Right kidney (tissue), 1 donor: ENCODE results near the gene AARS2.

Source experiments
- DNase-seq: peaks from one replicate; pipeline ENCODE4 v3.0.0-alpha.2; 2016

AARS2 gene

GRCh38 chr6:44275749-44276648 is 37.1 kb downstream of the AARS2 start:
- DNase-seq = peak; percentile 64

- DNase-seq = no peak
These were observed 37.8 kb downstream of the AARS2 start for GRCh38 chr6:44275271-44275748.

GRCh38 chr6:44273617-44274016 is 39.5 kb downstream of the AARS2 start:
- no peak for DNase-seq

- no peak for DNase-seq
These were observed 40.1 kb downstream of the AARS2 start for GRCh38 chr6:44272999-44273566.

- DNase-seq = no peak
These were observed 40.6 kb downstream of the AARS2 start for GRCh38 chr6:44272529-44272928.

GRCh38 chr6:44271914-44272313 is 41.2 kb downstream of the AARS2 start:
- DNase-seq = no peak

- DNase-seq = no peak
These were observed 41.8 kb downstream of the AARS2 start for GRCh38 chr6:44271406-44271723.

- DNase-seq = no peak
These were observed 42.4 kb downstream of the AARS2 start for GRCh38 chr6:44270526-44271405.

GRCh38 chr6:44269921-44270525 is 43.1 kb downstream of the AARS2 start, which contains the start of gene TMEM151B:
Gene TMEM151B (plus strand): TSS chr6:44270450. CDS start chr6:44270743, 293 bp downstream.
- no peak for DNase-seq

- DNase-seq = no peak
These were observed 43.8 kb downstream of the AARS2 start for GRCh38 chr6:44269178-44269920.

- DNase-seq = peak; percentile 59
These were observed 45.0 kb downstream of the AARS2 start for GRCh38 chr6:44268095-44268628.

GRCh38 chr6:44267252-44267651 is 45.9 kb downstream of the AARS2 start:
- no peak for DNase-seq

- DNase-seq = no peak
These were observed 46.8 kb downstream of the AARS2 start for GRCh38 chr6:44266347-44266746.

GRCh38 chr6:44265722-44266233 is 47.4 kb downstream of the AARS2 start:
- no peak for DNase-seq

GRCh38 chr6:44265007-44265721 is 48.0 kb downstream of the AARS2 start, which contains the start of gene NFKBIE:
Gene NFKBIE (minus strand): TSS chr6:44265551. CDS start chr6:44265346, 205 bp downstream.
- DNase-seq = peak; percentile 96

- DNase-seq = no peak
These were observed 48.8 kb downstream of the AARS2 start for GRCh38 chr6:44264154-44265006.

GRCh38 chr6:44263354-44264100 is 49.6 kb downstream of the AARS2 start:
- DNase-seq = no peak
